KG1 (cell line): Measurements from ENCODE around the gene HTRA2.
A peak's percentile ranks its signal among the peaks of the same experiment; 100 is the strongest.

ENCODE experiments used
- DNase-seq: peaks from one replicate; lab custom pipeline; 2025; lab: John Stamatoyannopoulos, UW

The HTRA2 gene

DNA sequence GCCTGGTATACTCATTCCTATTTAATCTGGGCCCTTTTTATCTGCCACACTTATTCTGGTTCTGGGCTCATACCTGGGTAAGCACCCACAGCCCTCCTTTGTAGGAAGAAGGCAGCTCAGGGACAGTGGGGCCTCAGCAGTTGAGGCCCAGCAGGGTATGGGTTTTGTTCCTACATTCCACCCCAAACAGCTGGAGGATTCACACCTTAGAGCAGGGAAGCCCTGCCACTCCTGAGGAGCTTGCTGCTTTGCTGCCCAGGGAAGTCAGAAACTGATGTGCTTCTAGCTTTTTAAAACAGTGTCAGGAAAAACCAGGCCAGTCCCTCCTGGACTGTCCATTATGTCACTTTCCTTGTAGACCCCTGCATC is 29.2 kb upstream of the HTRA2 start:
- no peak for DNase-seq

GRCh38 chr2:74501335-74502071 is 28.2 kb upstream of the HTRA2 start:
- DNase-seq, result no peak

GRCh38 chr2:74502147-74502719 is 27.5 kb upstream of the HTRA2 start:
- no peak for DNase-seq

DNA sequence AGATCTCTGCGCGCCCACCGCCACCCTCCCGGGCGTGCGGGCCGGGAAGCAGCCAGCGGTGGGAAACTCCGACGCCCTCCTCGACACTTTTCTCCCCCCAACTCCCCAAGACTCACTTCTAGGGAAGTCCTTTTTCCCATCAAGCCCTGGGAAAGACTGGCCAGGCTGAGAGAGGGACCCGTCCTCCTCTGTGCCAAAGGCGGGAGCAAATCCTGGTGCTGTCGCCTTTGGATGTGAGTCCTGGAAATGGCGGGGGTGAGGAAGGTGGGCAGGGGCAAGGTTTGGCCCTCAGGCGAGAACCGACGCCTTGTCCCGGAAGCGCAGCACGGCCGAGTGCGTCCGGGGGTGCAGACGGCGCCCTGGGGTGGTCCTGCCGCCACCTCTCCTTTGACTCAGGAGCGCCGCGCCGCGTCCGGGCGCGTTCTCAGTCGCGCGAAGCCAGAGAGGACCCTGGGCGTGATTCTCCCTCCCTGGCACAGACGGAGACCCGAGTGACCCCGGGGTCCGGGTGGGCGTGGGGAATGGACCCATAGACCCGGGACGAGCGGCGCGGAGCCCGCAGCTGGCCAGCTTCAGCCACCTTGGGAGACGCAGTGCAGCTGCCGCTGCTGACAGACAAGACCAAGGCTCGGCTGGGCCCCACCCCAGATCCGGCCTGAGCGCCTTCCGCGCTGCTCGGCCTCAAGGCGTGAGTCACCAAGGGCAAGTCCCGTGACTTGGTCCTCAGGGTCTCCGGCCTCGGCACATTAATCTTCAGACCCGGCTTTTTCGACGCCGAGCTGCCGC is 26.8 kb upstream of the HTRA2 start:
- DNase-seq, result no peak

DNA sequence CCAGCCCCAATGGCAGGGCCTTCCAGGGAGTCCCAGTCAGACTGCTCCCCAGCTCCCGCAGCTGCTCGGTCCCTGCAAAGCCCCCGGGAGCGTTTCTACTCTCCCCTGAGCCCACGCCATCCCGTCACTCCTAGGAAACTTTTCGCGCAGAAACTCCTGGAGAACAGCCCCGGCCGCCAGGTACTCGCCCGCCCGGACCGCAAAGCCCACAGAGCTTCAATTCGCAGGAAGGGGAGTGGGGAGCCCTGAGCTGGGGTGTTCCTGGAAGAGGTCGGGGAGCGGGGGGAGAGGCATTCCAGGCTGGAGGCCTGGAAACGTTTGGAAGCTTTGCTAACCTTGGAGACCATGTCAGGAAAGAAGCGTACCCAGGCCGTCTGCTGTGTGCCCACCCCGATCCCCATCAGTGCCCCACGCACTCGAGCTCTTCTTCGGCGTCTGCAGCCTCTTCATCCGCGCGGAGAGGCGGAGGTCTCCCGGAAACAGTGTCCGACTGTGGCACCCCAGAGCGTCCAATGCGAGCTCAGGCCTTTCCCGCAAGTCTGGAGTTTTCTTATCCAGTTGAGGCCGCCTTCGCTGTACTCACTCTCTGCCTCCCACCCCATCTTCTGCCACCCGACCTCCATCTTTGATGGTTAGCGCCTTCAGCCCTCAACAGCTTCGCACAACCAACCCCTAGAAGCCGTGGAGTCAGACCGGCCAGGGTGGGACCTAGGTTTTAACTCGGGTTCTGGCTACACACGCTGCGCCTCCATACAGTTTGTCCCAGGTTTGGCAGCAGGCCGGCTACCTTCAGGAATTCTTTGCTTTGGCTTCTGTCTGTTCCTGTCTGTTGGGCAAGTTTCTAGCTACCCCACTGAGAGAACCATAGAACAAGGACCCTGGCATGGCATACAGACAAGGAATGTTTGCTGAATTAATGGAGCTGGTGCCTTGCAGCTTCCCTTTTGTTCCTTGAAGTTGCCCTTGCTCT is 25.9 kb upstream of the HTRA2 start:
- DNase-seq, result no peak

DNA sequence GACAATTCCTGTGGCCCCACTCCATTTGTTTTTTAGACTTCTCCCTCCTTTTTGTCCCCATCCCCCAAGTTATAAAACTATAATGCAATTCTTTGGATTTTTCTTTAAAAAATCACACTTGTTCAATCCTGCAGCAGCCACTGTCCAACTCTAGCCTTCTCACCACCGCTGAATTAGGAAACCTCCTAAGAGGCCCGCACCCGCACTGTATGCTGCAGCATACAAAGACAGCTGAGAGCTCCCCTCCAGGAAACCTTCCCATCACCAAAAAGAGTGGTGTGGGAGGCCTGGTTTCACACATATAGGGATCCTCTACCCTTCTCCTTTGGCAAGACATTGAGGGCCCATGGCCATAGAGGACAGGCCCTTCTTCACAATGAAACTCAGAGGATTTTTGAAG is 25.1 kb upstream of the HTRA2 start:
- DNase-seq, result no peak

GRCh38 chr2:74505448-74506246 is 24.1 kb upstream of the HTRA2 start:
- DNase-seq, result no peak

DNA sequence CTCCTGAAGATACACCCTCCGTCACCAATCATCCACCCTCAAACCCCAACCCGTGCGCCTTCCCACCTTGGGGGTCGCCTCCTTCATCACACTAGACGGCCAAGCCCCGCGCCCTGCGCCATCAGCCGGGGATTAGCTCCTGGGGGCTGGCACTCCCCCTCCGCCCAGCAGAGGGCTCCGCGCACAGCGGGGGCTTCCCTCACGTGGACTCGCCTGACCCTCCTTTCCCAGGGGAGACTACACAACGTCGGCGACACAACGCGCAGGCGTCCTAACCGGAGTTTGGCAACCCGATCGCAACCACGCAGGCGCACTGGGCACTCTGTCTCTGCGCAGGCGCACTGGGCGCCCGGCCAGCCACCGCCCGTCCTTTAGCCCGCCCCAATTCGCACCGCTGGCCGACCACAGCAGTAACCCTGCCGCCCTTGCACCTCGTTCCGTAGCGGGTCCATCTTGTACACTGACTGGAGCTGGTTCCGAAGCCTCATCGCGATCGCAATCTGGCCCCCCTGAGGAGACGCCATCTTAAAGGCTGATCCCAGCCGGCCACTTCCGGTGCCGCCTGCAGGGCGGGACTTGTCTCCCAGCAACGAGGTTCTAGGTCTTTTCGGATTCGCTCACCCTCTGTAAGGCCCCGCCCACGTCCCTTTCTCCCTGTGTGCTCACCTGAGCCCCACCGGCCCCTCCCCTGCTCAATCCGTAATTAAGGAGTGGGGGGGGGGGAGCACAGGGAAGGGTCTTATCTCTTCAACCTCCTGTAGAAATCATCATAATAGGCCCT is 22.4 kb upstream of the HTRA2 start, which contains the start of gene PCGF1:
PCGF1 (minus strand) TSS at position 551 of the 781 bp plus-strand sequence; CDS start at position 524, 27 bp downstream.
- DNase-seq, result peak; percentile 97

GRCh38 chr2:74507926-74508520 is 21.7 kb upstream of the HTRA2 start:
- DNase-seq, result no peak

DNA sequence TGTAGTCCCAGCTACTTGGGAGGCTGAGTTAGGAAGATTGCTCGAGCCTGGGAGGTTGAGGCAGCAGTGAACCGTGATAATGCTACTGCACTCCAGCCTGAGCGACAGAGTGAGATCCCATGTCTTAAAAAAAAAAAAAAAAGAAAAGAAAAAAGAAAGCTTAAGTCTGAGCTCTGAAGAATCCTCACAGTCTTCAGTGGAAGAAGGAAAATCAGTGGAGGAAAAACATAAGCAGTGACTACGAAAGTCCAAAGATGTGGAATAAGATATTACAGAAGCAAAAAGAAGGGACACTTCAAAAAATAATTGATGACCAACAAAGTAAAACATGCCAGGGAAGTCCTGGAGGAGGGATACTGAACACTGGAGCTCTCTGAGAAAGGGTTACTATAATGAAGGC is 19.5 kb upstream of the HTRA2 start:
- no peak for DNase-seq

DNA sequence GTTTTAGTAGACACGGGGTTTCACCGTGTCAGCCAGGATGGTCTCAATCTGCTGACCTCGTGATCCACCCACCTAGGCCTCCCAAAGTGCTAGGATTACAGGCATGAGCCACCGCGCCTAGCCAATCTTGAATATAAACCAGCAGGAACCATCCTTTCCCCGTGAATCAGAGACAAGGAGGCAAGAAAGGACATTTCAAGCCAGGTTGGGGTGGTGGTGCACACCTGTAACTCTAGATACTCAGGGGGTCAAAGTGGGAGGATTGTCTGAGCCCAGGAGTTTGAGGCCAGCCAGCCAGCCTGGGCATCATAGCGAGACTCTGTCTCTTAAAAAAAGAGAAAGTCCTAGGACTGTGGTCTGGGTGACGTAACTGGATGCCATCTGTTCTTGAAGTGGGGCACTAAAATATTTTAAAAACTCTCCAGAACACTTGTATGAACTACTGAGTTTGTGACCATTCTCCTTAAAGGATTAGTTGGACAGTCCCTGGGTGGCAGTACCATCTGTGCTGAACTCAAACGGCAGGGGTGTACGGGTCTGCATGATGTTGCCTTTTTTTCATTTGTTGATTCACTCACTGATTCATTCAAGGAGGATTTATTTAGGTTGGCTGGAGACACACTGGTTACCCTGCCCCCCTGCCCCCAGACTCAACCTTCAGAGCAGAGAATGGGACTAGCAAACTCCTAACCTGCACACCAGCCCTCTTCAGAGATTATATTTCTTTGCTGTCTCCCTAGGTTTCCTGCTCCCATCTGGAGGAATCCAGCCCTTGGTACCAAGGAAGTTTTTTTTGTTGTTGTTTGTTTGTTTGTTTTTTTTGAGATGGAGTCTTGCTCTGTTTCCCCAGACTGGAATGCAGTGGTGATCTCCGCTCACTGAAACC is 18.4 kb upstream of the HTRA2 start:
- no peak for DNase-seq

DNA sequence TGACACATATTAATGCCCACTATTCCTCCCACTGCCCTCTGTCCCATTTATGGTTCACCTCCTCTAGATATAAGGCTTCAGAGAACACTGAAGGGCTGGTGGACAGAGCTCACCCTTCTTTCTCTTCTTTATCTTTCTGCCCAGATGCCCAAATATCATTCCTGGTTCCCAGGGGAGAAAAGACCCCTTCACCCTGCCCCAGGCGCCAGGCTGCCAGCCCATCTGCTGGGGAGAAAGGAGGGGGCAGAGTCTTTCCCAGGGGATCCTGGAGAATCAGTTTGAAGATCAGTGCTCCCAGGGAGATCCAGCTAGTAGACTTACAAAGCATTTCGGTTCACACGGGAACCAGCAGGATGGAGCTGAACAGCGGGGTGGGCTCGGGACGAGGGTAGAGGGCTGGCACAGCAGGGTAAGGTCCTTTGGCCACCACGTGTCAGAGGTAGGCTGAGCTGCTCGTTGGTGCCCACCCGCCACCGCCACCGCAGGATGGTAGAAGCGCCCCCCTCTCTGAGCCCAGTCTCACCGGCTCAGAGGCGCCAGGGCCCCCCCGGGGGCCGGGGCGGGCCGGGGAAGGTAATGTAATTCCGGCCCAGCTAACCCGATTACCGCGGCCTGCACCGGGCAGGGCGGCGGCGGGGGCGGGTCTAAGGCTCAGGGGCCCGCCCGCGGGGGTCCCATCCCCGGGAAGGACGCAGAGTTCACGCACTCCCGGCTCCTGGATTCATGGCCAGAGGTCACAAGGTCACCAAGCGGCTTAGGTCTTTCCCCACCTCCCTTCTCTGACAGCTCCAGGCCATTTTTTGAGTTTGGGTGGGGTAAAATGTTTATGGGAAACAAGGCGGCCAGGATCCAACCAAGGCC is 16.8 kb upstream of the HTRA2 start:
- no peak for DNase-seq

DNA sequence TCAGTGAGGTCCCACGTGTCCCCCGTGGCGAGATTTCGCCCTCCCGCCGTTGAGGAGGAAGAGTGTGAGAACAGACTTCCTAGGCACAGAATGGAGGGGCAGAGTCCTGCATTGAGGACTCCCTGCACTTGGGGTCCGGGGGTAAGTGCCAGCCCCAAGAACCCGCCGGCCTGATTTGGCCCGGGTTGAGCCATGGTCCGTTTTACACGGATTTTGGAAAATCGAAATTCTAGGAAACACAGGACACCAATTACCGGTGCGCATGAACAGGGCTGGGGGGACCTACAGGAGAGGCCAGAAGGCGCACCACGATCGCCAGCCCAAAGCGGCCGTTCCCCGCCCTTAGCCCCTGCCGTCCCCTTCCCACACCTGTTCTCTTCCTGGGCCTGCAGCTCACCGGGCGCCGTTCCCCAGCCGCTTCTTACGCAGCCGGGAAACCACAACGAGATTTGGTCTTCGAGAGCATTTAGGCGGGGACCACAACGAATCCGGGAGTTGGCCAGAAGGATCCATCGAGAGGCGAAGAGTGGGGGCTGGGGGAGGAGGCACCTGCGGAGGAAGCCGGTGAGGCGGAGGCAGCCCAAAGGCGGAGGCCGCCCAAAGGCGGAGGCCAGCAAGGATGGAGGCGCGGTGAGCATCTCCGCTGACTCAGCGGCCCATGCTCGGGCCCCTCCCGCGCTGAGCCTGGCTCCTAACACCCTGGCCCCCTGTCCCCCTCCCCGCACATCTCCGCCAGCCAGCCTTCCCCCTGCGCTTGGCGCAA is 15.9 kb upstream of the HTRA2 start:
- DNase-seq, result no peak

GRCh38 chr2:74514368-74515270 is 15.1 kb upstream of the HTRA2 start, which contains the start of gene TLX2:
TLX2 (plus strand) TSS chr2:74514450; CDS start chr2:74514807, 357 bp downstream.
- DNase-seq, result no peak

DNA sequence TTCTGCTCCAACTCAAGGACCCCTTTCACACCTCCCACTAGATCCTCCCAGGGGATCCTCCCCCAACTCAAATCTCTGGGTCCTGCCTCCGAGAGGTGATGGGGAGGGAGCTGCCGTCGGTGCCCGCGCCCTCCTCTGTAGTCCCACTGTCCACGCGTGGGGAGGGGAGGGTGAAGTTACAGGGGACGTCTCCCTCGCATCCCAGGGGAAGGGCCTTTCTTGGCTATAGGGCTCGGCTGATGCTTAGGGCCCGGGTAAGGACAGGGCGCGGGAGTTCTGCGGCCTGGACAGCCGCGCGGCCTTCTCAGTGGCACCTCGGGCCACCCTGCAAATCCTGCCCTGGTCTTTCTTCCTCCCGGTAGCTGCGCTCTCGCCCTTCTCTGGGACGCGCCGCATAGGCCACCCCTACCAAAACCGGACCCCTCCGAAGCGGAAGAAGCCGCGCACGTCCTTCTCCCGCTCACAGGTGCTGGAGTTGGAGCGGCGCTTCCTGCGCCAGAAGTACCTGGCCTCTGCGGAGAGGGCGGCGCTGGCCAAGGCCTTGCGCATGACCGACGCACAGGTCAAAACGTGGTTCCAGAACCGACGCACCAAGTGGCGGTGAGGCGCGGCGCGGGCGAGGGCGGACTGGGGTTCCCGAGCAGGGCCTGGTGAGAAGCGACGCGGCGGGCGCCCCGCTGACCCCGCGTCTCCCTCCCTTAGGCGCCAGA is 14.3 kb upstream of the HTRA2 start:
- DNase-seq, result no peak
